Measurements from ENCODE around the gene LAMA1. TPM values are rescaled to one million over a fixed set of nuclear protein-coding genes. Genes with fewer than 3 reads are reported as not detected.

LAMA1 gene
- total RNA-seq, 1 experiment from 2014 or later = 28.8 TPM

- Histone ChIP-seq H3K79me1 (ENCODE audit: insufficient read depth, low read depth, low read length, poor library complexity, severe bottlenecking) (no peaks in the 10 kb centered on the region), H4K91ac (ENCODE audit: insufficient read length, low read depth, low read length) (no peak overlapping the region), H3K18ac (ENCODE audit: insufficient read length, low read depth, low read length) (no peak overlapping the region), H2BK5ac (ENCODE audit: insufficient read length, low read length) (no peak overlapping the region), H3K9ac (ENCODE audit: extremely low read depth, insufficient read length, low read length) (no peak overlapping the region), H2BK120ac (ENCODE audit: low read depth, low read length, poor library complexity, severe bottlenecking) (no peak overlapping the region), H3T11ph (ENCODE audit: low read length) (no peak overlapping the region), H4K5ac (ENCODE audit: insufficient read length, low read depth, low read length) (no peak overlapping the region), H3K4ac (ENCODE audit: low read depth, low read length) (no peak overlapping the region), H3K27ac (ENCODE audit: insufficient read length, low read depth, low read length) (no peak overlapping the region), H3K23ac (ENCODE audit: insufficient read length, low read depth, low read length) (no peak overlapping the region), H3K23me2 (ENCODE audit: insufficient read length, low read depth, low read length, poor library complexity, severe bottlenecking) (no peaks in the 10 kb centered on the region), H3K4me1 (ENCODE audit: insufficient read depth, low read length) (no peaks in the 10 kb centered on the region; the same call in 1 of the 2 replicates), H2AFZ (ENCODE audit: low read length) (no peak overlapping the region), H4K8ac (replicated peaks; ENCODE audit: insufficient read length, low read depth, low read length) (no peak overlapping the region), H3K56ac (ENCODE audit: insufficient read length, low read depth, low read length) (no peak overlapping the region), H3K14ac (ENCODE audit: insufficient read depth, low read length) (no peak overlapping the region), H3K9me3 (ENCODE audit: control insufficient read depth, low read depth, low read length) (no peaks in the 10 kb centered on the region), H4K20me1 (ENCODE audit: control insufficient read depth, insufficient read depth, insufficient read length) (no peaks in the 10 kb centered on the region), H3K27me3 (ENCODE audit: insufficient read depth, low read length) (no peaks in the 10 kb centered on the region), H2BK20ac (ENCODE audit: low read depth, low read length, poor library complexity, severe bottlenecking) (no peak overlapping the region), H2BK15ac (ENCODE audit: low read depth, low read length) (no peak overlapping the region), H2BK12ac (ENCODE audit: insufficient read length, low read depth, low read length) (no peak overlapping the region), H2AK5ac (ENCODE audit: insufficient read length, low read length) (no peak overlapping the region), H3K4me2 (ENCODE audit: insufficient read depth, insufficient read length, low read length) (no peak overlapping the region), H3K79me2 (ENCODE audit: insufficient read depth, low read length) (no peaks in the 10 kb centered on the region)
- no peak overlapping the region for H3K4me3 Mint-ChIP-seq
- no peaks in the 10 kb centered on the region; a peak in 1 of 7 replicates for H3K36me3 Mint-ChIP-seq (ENCODE audit: insufficient read depth in 1 of 3, low read depth in 3 of 3)
- H3K4me1 Mint-ChIP-seq = peaks cover 11 to 15% of the 10 kb centered on the region in 2 experiments
- no peak overlapping the region for H3K27ac Mint-ChIP-seq
- no peak for TF ChIP-seq CTCF (conservative IDR thresholded peaks at IDR 0.05)
- H3K9me3 Mint-ChIP-seq = 0 out of 5 replicates have a peak, but pooled peaks cover 0 to 3% of the 10 kb centered on the region in 2 experiments
- no peak for DNase-seq
- H3K27me3 Mint-ChIP-seq (ENCODE audit: low read depth) = no peaks in the 10 kb centered on the region; the same call in 1 of the 2 replicates
- WGBS (ENCODE audit: extremely low coverage, insufficient read length, low lambda C conversion rate) = no CpG with 5 or more reads among the region's 1 CpG
Measured at GRCh38 chr18:7152440-7152839, 34.8 kb upstream of the LAMA1 start.
